ENCODE measurements around the gene LAMA5. TPM values are rescaled to one million over a fixed set of nuclear protein-coding genes. Genes with fewer than 3 reads are reported as not detected.

Gene LAMA5
- total and polyA plus RNA-seq, 2 experiments from 2014 or later = 201 to 298 TPM

- Histone ChIP-seq H3F3A (replicated peaks; ENCODE audit: low read depth) (no peaks in the 10 kb centered on the region), H3K79me2 (replicated peaks; ENCODE audit: insufficient read depth) (no peaks in the 10 kb centered on the region), H3K36me3 (ENCODE audit: insufficient read depth) (no peaks in the 10 kb centered on the region), H3K27ac (ENCODE audit: low read depth) (no peak overlapping the region), H3K27me3 (ENCODE audit: insufficient read depth) (no peaks in the 10 kb centered on the region), H2AFZ (no peak overlapping the region), H3K9me2 (ENCODE audit: insufficient read depth) (no peaks in the 10 kb centered on the region), H4K20me1 (replicated peaks; ENCODE audit: insufficient read depth) (no peaks in the 10 kb centered on the region; the same call in 1 of the 2 replicates), H3K4me2 (no peak overlapping the region), H3K4me3 (no peak overlapping the region), H3K4me1 (ENCODE audit: insufficient read depth) (no peaks in the 10 kb centered on the region; the same call in 1 of the 2 replicates)
- TF ChIP-seq ZNF462 (CRISPR knock-in tag; IDR thresholded peaks at IDR 0.05) (no peak), CTCF (conservative IDR thresholded peaks at IDR 0.05; ENCODE audit: low read depth in 2 of 2) (no peak), REST (IDR thresholded peaks at IDR 0.05; ENCODE audit: unreplicated experiment) (no peak), NANOG (IDR thresholded peaks at IDR 0.05; ENCODE audit: borderline replicate concordance) (no peak), STAT1 (IDR thresholded peaks at IDR 0.05; ENCODE audit: unreplicated experiment) (no peak), ETS1 (IDR thresholded peaks at IDR 0.05) (no peak), ZNF331 (CRISPR knock-in tag; IDR thresholded peaks at IDR 0.05; ENCODE audit: low read depth) (no peak), ZNF114 (CRISPR knock-in tag; IDR thresholded peaks at IDR 0.05) (no peak), EZH2 (IDR thresholded peaks at IDR 0.05; ENCODE audit: low read depth, unreplicated experiment) (no peak), CREB1 (CRISPR knock-in tag; IDR thresholded peaks at IDR 0.05; ENCODE audit: low read depth) (no peak), EZH2phosphoT487 (IDR thresholded peaks at IDR 0.05; ENCODE audit: unreplicated experiment) (no peak), POLR2AphosphoS5 (IDR thresholded peaks at IDR 0.05; ENCODE audit: low read depth) (no peak), JUNB (IDR thresholded peaks at IDR 0.05; ENCODE audit: unreplicated experiment) (no peak)
- H3K36me3 Mint-ChIP-seq (ENCODE audit: low read depth) = no peaks in the 10 kb centered on the region
- H3K27ac Mint-ChIP-seq = no peak overlapping the region
- DNase-seq (ENCODE audit: low spot score) = no peak
- H3K27me3 Mint-ChIP-seq (ENCODE audit: insufficient read depth, low read depth, poor library complexity) = peaks cover 11% of the 10 kb centered on the region
- ATAC-seq = no peak
- no peaks in the 10 kb centered on the region for H3K9me3 Mint-ChIP-seq
- H3K4me1 Mint-ChIP-seq = peaks cover 9% of the 10 kb centered on the region
- no peak overlapping the region for H3K4me3 Mint-ChIP-seq
These were observed 41.5 kb upstream of the LAMA5 start for GRCh38 chr20:62408640-62409039.

Data from GM23338 (cell line).